LoVo (cell line): ENCODE measurements around the gene TAF11L13.

ENCODE experiments used
- DNase-seq: peaks from one replicate; pipeline ENCODE4 v3.0.0-alpha.2; 2016; ENCODE audit warnings: low spot score

Gene TAF11L13

DNA sequence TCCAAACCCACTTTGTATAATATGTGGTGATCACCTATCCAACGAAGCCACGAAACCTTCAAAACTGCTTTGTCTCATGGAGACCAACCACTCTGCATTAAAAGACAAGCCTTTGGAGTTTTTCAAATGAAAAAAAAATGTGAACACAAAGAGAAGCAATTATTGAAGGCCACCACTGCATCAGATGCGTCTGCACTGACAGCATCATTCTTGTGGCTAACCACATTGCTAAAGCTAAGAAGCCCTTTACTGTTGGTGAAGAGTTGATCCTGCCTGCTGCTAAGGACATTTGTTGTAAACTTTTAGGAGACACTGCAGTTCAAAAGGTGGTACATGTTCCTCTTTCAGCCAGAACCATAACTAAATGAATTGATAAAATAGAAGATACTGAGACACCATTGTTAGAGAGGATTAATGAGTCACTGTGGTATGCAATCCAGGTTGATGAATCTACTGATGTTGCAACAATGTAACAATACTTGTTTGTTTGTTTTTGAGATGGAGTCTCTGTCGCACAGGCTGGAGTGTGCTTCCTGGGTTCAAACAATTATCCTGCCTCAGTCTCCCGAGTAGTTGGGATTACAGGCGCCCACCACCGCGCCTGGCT, 47.8 kb downstream of the TAF11L13 start:
- DNase-seq, result peak; percentile 45

DNA sequence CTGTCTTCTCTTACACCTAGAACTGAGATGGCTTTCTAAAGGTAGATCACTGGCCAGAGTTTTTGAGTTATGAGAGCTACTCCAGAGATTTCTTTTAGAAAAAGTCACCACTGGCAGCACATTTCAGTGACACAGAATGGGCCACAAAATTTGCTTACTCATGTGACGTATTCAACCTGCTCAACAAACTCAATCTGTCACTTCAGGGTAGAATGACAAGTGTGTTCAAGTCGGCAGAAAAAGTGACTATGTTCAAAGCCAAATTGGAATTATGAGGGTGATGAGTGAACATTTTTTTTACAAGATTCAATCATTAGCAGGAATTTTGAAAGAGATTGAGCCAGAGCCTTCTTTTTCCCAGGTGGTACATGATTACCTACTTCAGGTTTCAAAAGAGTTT, 48.8 kb downstream of the TAF11L13 start:
- no peak for DNase-seq
